ENCODE measurements around the gene ELOVL5.

DNA sequence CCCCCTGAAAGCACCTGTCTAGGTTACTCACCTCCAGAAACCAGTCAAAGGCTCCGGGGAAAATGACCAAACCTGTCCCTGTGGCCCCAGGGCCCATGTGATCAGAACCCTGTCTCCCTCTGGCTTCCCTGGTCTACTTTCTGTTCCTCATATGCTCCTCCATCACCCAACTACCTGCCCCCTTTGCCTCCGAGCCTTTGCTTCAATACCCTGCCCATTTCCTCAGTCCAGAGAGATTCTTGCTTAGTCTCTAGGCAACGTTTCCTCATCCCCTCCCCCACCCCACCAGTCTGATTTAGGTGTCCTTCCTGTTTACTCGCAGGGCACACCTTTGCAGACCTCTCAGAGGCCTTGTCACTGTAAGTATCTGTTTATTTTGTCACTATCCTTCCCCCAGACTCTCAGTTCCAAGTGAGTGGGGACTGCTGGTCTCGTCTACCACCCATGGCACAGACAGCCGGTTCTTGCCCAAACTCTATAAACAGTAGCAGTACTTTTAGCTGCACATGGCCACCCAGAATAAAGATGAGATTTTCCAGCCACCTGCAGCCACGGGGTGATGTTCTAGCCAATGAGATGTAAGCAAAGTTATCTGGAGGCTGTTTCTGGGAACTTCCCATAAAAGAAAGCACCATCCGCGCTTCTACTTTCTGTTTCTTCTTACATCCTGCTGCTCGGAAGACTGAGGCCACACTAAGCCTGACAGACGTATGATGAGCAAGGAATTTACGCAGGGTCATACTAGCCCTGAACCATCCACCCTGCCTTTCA is 13.3 kb downstream of the ELOVL5 start:
- TF ChIP-seq EZH2 (IDR thresholded peaks at IDR 0.05; ENCODE audit: borderline replicate concordance, insufficient read depth, low read length, poor library complexity, severe bottlenecking) = no peak
- no peak for TF ChIP-seq POLR2AphosphoS5 (IDR thresholded peaks at IDR 0.05)

All from neural cell (in vitro differentiated cells).